ENCODE measurements around the gene MRPL50.

The MRPL50 gene

DNA sequence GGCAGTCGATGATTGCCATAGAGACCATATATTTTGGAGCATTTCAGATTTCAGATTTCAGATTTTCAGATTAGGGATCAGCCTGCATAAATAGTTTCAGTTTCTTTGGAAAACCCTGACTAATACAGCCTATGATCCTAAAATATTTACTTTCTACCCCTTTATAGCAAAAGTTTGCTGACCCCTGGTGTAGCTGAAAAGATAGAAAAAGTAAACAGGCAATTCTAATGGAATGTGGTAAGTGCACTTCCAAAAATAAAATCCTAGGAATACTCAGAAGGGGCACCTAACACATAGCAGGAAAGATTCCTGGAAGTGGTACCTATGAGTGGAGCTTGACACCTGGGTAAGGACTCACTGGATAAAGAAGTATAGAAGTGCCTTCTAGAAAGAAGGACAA lies 48.1 kb downstream of the MRPL50 start:
- in situ Hi-C loops (cut with HindIII; ENCODE audit: low sequenced_read_pairs): no loop called here

DNA sequence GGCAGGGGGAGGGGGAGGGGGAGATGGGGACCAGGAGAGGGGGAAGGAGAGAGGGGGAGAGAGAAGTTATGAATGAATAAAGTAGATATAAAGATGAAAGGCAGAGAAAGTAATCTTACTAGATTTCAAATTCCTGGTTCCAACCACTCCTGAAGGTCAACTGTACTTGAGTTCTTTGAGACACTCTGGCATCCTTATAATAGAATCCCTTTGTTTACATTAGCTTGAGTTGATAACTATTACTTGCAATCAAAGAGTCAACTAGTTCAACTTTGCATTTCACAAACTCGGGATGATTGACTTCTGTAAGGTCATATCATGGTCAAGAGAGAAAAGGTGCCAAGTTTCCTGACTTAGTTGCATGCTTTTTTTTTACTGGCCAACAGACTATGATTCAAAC lies 55.8 kb downstream of the MRPL50 start:
- in situ Hi-C loops (cut with HindIII; ENCODE audit: low sequenced_read_pairs): no loop called here

DNA sequence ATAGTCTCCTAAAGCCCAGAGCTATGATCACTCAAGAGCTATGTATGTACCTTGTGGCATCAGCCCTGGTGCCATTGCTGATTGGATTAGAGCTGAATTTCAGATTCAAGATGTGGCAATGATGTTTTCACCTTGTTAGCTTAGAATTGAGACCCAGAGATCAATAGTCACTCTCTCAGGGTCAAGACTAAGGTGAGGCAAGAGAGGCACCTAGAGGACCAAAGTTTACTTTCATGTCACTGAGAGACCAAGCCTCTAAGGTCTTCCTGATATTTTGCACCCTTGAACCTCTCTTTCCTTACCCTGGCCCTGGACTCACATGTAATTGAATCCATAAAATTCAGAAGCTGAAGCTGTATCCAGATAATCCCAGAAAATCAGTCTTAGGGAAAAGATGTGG lies 56.5 kb downstream of the MRPL50 start:
- in situ Hi-C loops (cut with HindIII; ENCODE audit: low sequenced_read_pairs): no loop called here
